Right cardiac atrium (tissue), 5 donors: Measurements from ENCODE around the gene CMTM4. TPM values are rescaled to one million over a fixed set of nuclear protein-coding genes. Genes with fewer than 3 reads are reported as not detected.
"Not testable (repeated sequence)": the region's sequence is repeated elsewhere in the genome, so short reads cannot be mapped to it uniquely, and the experiment has no call there.

Experiments used
- ATAC-seq, 2 donors: fragments of 200-7000 bp; cut with Tn5 transposase; one replicate each; pipeline versions ENCODE4 v1.8.0 to v1.9.1; 2020; ENCODE audit warnings: moderate library complexity in 2 of 2, mild to moderate bottlenecking in 1 of 2
- DNase-seq, 3 donors: peaks; one replicate each; pipeline ENCODE4 v3.0.0-alpha.2; 2020
- H3K27ac ChIP-seq: one replicate; pipeline ENCODE4 v1.5.1; 2013; ENCODE audit warnings: mild to moderate bottlenecking, low read length, control low read depth, moderate library complexity
- H3K27me3 ChIP-seq: one replicate; pipeline ENCODE4 v1.6.1; 2013; ENCODE audit not compliant: control insufficient read depth, insufficient read depth
- H3K4me1 ChIP-seq: one replicate; pipeline ENCODE4 v1.6.1; 2013; ENCODE audit warnings: low read length; ENCODE audit not compliant: control insufficient read depth, insufficient read depth
- H3K4me3 ChIP-seq: one replicate; pipeline ENCODE4 v1.5.1; 2013; ENCODE audit warnings: low read length, control low read depth
- H3K9me3 ChIP-seq: one replicate; pipeline ENCODE4 v1.6.1; 2013; ENCODE audit warnings: low read length; ENCODE audit not compliant: control insufficient read depth
- WGBS: extraction: QIAGEN DNeasy Blood & Tissue Kit; methylation state at CpG from one replicate; pipeline ENCODE4 v1.1.7; 2013; 5-methylcytosine and 5-hydroxymethylcytosine counted together
- intact Hi-C, 4 donors: fragments of 100-400 bp; cut with DNase I; formaldehyde crosslinking; loops; one replicate each; pipeline versions ENCODE4 v1.11.0 to v1.14.0; 2022 to 2023
- polyA plus RNA-seq: library from polyadenylated mRNA; stranded (reverse); fragments of 200-250 nt; gene quantifications from one replicate; pipeline ENCODE4 v1.2.3, GENCODE V29; 2013
- total RNA-seq, 4 donors: library from RNA; stranded (reverse); fragmentation: NEBNext Ultra II Directional; extraction: Animal tissue kit (Norgen Biotek cat#: 25700); gene quantifications; one replicate each; pipeline ENCODE4 v1.2.1, GENCODE V29; 2021
- donor health status: healthy with polysubstance abuse.
- donor health status: DM: no; HTN: yes; CAD: no.
- donor health status: DM: no; HTN: no; CAD: no.
- donor health status: DM: no; HTN: yes; CAD: no; lungs with severe emphysema.
- donor health status: DM: yes; HTN: yes; CAD: no.

CMTM4 gene
- total and polyA plus RNA-seq, 5 donors, result 7.9 to 15.9 (median 13.5) TPM

DNA sequence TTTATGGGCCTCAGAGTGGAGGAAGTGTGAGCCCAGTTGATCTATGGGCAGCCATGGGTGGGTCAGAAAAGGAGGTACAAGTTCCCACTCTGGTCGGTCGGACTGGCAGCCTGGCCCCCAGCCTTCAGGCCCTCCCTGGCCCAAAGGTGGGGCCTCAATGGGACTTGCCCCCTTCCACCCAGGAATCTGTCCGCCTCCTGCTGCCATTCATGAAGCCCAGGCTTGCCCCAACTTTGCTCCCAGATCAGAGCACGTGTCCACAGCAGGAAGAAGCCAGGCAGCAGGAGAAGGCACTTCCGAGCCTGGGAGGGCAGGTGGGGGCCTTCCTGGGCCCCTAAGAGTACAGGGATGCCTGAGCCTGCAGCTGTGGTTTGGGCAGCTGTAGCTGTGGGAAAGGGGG is 95.1 kb downstream of the CMTM4 start:
- no peaks in the 10 kb centered on the region for H3K27me3 ChIP-seq
- no peak overlapping the region for H3K4me3 ChIP-seq
- H3K9me3 ChIP-seq, result no peaks in the 10 kb centered on the region
- ATAC-seq, result no peak
- 98% methylated on average over 5 of the region's 5 CpGs for WGBS
- intact Hi-C loops, result loop anchor here in 3 of 4 donors (5.0 to 10.0 kb wide), 4 partner anchors 49 to 197 kb away; partner anchors contain the start of genes CKLF (in 1 of the 3) and TK2 (in 1 of the 3)
- H3K27ac ChIP-seq, result no peak overlapping the region
- no peaks in the 10 kb centered on the region for H3K4me1 ChIP-seq
- DNase-seq, result no peak

DNA sequence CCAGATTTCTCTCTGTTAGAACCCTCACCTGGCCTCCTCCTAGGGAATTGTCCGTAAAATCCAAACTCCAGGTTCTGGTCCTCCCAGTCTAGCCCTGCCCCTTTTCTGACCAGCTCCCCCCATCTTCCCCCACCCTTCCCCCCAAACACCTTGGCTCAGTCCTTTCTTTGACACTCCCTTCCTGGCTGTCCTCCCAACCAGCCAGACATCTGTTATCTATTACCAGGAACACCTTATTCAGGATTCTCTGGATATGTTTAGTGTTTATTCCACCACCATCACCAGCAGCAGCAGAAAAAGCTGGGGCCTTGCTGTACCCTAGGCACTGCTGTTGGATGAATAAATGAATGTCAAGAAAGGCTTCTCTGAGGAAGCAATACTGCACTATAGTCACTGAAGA is 96.1 kb downstream of the CMTM4 start:
- WGBS, result 95% methylated on average over 1 of the region's 1 CpG
- DNase-seq, result no peak
- ATAC-seq, result no peak
- intact Hi-C loops, result loop anchor here in 3 of 4 donors (5.0 to 10.0 kb wide), 4 partner anchors 48 to 196 kb away; partner anchors contain the start of genes CKLF (in 1 of the 3) and TK2 (in 1 of the 3)
- H3K27me3 ChIP-seq, result no peaks in the 10 kb centered on the region
- H3K27ac ChIP-seq, result no peak overlapping the region
- no peaks in the 10 kb centered on the region for H3K9me3 ChIP-seq
- no peaks in the 10 kb centered on the region for H3K4me1 ChIP-seq
- no peak overlapping the region for H3K4me3 ChIP-seq

DNA sequence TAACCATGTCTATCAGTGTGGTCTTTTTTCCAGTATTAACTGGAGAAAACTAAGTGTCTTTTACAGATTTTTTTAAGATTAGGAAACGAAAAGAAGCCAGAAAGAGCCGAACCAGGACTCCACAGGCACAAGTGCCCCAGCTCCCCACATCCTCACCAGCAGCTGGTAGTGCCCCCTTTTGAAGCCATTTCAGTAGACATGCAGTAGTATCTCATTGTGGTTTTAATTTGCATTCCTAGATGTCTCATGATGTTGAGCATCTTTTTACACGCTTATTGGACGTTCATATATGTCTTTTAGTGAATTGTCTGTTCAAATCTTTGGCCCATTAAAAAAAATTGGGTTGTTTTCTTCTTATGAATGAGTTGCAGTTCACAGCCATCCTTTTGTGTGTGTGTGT is 96.8 kb downstream of the CMTM4 start:
- Histone ChIP-seq H3K4me1 (no peaks in the 10 kb centered on the region), H3K9me3 (no peaks in the 10 kb centered on the region)
- intact Hi-C loops, result loop anchor here in 3 of 4 donors (5.0 to 10.0 kb wide), 4 partner anchors 47 to 195 kb away; partner anchors contain the start of genes CKLF (in 1 of the 3) and TK2 (in 1 of the 3)

DNA sequence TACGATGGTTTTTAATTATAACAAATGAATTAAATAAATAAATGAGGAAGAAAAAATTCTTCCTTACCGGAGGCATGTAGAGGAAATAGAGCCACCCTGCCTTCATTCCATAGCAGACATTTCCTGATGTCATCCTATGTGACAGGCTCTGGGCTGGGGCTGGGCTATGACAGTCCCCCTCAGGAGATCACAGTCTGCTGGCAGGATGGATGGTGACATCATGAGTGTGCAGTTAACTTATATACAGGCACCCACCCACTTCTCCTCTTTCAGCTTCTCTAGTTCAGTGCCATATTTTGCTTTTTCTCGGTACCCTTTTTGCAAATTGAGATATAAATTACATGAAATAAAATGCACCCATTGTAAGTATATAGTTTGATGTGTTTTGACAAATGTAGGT is 98.4 kb downstream of the CMTM4 start:
- intact Hi-C loops, result no loop called here
- no peaks in the 10 kb centered on the region for H3K27me3 ChIP-seq
- 59% methylated on average over 3 of the region's 3 CpGs for WGBS
- no peak overlapping the region for H3K4me3 ChIP-seq
- no peaks in the 10 kb centered on the region for H3K9me3 ChIP-seq
- H3K27ac ChIP-seq, result no peak overlapping the region
- DNase-seq (no peak), ATAC-seq (no peak)
- H3K4me1 ChIP-seq, result no peaks in the 10 kb centered on the region

More for the DNA sequence above, 96.8 kb downstream of the CMTM4 start:
- Histone ChIP-seq H3K4me3 (no peak overlapping the region), H3K27ac (no peak overlapping the region), H3K27me3 (no peaks in the 10 kb centered on the region)
- 97% methylated on average over 4 of the region's 4 CpGs for WGBS
- DNase-seq, result no peak
- no peak for ATAC-seq

DNA sequence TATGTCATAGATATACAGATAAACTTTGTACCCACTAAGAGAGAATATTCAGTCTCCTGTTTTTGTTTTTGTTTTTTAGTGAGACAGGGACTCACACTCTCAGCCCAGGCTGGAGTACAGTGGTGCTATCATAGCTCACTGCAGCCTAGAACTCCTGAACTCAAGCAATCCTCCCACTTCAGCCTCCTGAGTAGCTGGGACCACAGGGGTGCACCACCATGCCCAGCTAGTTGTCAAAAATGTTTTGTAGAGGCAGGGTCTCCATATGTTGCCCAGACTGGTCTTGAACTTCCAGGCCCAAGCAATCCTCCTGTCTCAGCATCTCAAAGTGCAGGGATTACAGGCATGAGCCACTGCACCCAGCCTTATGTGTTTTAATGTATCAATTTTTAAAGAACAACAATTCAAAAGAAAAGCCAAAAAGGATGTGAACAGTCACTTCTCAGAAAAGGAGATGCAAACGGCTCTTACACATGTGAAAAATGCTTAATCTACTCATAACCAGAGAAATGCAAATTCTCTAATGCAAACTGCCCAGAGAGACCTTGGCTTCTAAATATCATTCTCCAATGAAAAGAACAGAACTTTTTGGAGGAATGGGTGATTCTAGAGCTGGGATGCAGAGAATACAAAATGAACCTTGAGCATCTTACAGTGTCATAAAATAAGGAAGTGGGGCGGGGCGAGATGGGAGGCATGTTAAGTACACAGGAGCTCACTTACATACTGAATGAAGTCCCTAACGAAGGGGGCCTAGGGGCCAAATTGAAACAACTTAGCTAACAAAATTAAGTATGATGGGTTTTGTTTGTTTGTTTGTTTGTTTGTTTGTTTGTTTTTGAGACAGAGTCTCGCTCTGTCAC is 99.3 kb downstream of the CMTM4 start:
- 79% methylated on average over 5 of the region's 5 CpGs for WGBS
- intact Hi-C loops, result no loop called here

DNA sequence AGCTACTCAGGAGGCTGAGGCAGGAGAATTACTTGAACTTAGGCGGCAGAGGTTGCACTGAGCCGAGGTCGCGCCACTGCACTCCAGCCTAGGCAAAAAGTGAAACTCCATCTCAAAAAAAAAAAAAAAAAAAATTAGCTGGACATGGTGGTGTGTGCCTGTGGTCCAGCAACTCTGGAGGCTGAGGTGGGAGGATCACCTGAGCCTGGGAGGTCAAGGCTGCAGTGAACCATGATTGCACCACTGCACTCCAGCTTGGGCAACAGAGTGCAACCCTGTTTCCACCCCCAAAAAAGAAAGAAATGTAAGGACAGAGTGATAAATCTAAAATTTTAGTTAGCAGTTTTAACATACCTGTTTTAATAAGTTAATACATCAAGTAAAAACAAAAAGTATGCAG is 100.0 kb downstream of the CMTM4 start:
- ATAC-seq, intact Hi-C loops, H3K27ac ChIP-seq, H3K27me3 ChIP-seq, H3K4me3 ChIP-seq, DNase-seq, H3K4me1 ChIP-seq, H3K9me3 ChIP-seq: not testable (repeated sequence)
- WGBS, result 98% methylated on average over 4 of the region's 4 CpGs

More for the DNA sequence above, 99.3 kb downstream of the CMTM4 start:
- no peak for DNase-seq
- no peaks in the 10 kb centered on the region for H3K9me3 ChIP-seq
- H3K4me1 ChIP-seq, result no peaks in the 10 kb centered on the region
- no peaks in the 10 kb centered on the region for H3K27me3 ChIP-seq
- H3K27ac ChIP-seq, result no peak overlapping the region
- ATAC-seq, result no peak
- H3K4me3 ChIP-seq, result no peak overlapping the region

DNA sequence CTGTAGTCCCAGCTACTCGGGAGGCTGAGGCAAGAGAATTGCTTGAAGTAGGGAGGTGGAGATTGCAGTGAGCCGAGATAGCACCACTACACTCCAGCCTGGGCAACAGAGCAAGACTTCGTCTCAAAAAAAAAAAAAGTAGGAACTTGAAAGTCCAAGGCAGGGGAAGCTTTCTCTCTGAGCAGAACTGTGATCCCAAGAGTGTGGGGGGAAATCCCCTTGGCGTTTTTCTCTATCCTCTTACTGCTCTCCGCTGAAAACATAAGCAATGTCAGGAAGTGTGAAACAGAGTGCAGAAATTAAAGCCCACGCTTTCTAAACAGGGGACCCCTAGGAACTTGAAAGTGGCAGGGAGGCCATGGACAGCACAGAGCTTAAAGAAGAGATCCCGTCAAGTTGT is 101.8 kb downstream of the CMTM4 start:
- Histone ChIP-seq H3K4me3 (no peak overlapping the region), H3K9me3 (no peaks in the 10 kb centered on the region), H3K27me3 (no peaks in the 10 kb centered on the region), H3K27ac (no peak overlapping the region), H3K4me1 (no peaks in the 10 kb centered on the region)
- intact Hi-C loops, result no loop called here
- ATAC-seq (no peak), DNase-seq (no peak)
- WGBS, result 57% methylated on average over 7 of the region's 7 CpGs

DNA sequence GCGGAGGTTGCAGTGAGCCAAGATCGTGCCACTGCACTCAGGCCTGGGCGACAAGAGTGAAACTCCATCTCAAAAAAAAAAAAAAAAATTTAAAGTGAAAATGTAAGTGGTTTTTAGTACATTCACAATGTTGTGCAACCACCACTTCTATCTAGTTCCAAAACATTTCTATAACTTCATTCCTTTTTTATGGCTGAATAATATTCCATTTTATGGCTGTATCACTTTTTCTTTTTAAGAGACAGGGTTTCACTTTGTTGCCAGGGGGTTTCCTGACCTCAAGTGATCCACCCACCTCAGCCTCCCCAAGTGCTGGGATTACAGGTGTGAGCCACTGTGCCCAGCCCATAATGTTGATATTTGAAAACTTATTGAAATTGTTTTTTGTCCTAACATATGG is 103.7 kb downstream of the CMTM4 start:
- WGBS, result 97% methylated on average over 3 of the region's 3 CpGs
- intact Hi-C loops, result no loop called here

DNA sequence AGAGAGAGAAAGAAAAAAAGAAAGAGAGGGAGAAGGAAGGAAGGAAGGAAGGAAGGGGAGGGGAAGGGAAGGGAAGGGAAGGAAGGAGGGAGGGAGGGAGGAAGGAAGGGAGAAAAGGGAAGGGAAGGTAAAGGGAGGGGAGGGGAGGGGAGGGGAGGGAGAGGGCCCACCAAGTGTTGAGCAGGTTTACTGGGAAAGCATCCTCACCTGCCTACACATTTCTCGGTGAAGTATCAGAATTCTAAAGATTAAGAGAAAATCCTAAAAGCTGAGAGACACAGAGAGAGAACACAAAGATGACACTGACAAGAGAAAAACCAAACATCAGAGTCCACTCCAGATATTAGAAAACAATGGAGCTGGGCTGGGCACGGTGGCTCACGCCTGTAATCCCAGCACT is 104.3 kb downstream of the CMTM4 start:
- H3K4me3 ChIP-seq, result no peak overlapping the region
- H3K9me3 ChIP-seq, result no peaks in the 10 kb centered on the region
- no peak overlapping the region for H3K27ac ChIP-seq
- no peak for DNase-seq
- no peaks in the 10 kb centered on the region for H3K4me1 ChIP-seq
- ATAC-seq, result no peak
- 93% methylated on average over 3 of the region's 3 CpGs for WGBS
- intact Hi-C loops, result no loop called here
- H3K27me3 ChIP-seq, result no peaks in the 10 kb centered on the region

More for the DNA sequence above, 103.7 kb downstream of the CMTM4 start:
- H3K27me3 ChIP-seq, result no peaks in the 10 kb centered on the region
- no peak overlapping the region for H3K4me3 ChIP-seq
- DNase-seq (no peak), ATAC-seq (no peak)
- no peak overlapping the region for H3K27ac ChIP-seq
- no peaks in the 10 kb centered on the region for H3K9me3 ChIP-seq
- H3K4me1 ChIP-seq, result no peaks in the 10 kb centered on the region

DNA sequence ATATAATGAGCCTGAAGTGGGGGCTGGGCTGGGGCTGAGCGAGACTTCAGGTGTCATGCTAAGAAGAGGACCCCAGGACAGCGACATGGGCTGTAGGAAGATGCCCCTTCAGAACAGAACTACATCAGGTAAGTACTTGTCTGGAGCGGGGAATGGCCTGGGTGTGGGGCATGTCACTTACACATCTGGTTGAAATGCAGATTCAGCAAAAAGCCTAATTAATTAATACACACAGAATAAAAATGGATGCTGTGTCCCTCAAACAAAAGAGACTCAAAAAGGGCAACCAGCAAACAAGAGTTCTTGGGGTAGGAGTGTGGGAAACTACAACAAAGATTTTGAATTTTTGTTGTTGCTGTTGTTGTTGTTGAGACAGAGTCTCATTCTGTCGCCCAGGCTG is 105.5 kb downstream of the CMTM4 start:
- H3K4me1 ChIP-seq, result no peaks in the 10 kb centered on the region
- no peak for DNase-seq
- H3K27me3 ChIP-seq, result no peaks in the 10 kb centered on the region
- intact Hi-C loops, result no loop called here
- no peak overlapping the region for H3K27ac ChIP-seq
- no peaks in the 10 kb centered on the region for H3K9me3 ChIP-seq
- no peak overlapping the region for H3K4me3 ChIP-seq
- 94% methylated on average over 4 of the region's 4 CpGs for WGBS
- ATAC-seq, result no peak

DNA sequence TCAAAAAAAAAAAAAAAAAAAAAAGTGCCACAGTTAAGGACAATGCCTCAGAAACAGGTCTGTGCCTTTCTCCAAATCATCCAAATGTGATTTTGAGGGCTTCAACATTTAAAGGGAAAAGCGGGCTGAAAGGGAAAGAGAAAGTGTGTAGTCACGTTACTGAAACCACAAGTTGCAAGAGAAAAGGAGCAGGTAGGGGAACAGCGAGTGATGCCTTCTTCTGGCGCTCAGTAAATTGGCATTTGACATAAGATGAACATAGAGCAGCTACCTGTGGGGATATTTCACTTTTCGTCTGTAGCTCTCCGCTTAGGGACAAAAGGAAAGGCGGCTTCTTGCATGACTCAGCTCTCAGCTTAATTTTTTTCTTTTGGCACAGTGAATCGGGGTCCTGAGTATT is 106.2 kb downstream of the CMTM4 start:
- no peak overlapping the region for H3K27ac ChIP-seq
- H3K27me3 ChIP-seq, result no peaks in the 10 kb centered on the region
- ATAC-seq, result no peak
- no peaks in the 10 kb centered on the region for H3K9me3 ChIP-seq
- intact Hi-C loops, result no loop called here
- no peak overlapping the region for H3K4me3 ChIP-seq
- no peak for DNase-seq
- 79% methylated on average over 8 of the region's 8 CpGs for WGBS
- H3K4me1 ChIP-seq, result peaks cover 3% of the 10 kb centered on the region
